ENCODE results near the gene NCDN. TPM values are rescaled to one million over a fixed set of nuclear protein-coding genes. Genes with fewer than 3 reads are reported as not detected.

NCDN gene
- total and polyA plus RNA-seq, 4 donors: 8.8 to 31.5 (median 14.6) TPM

- 95 to 98% methylated on average over 7 of the region's 7 CpGs for WGBS, 2 donors
- Histone ChIP-seq H3K36me3 (ENCODE audit: control insufficient read depth in 4 of 4, insufficient read depth in 4 of 4, low read length in 4 of 4) (peaks cover 0 to 12% (median under 1%) of the 10 kb centered on the region in 4 donors), H3K27ac (ENCODE audit: low read depth in 1 of 2, low read length in 1 of 2) (no peak overlapping the region), H3K4me3 (no peak overlapping the region), H3K27me3 (ENCODE audit: control insufficient read depth in 3 of 3, insufficient read depth in 3 of 3, low read length in 2 of 3) (no peaks in the 10 kb centered on the region), H3K4me1 (ENCODE audit: control insufficient read depth in 5 of 5, insufficient read depth in 5 of 5, low read length in 5 of 5) (peaks cover 0 to 7% (median 0%) of the 10 kb centered on the region in 5 donors), H3K9ac (ENCODE audit: insufficient read depth in 1 of 2, low read length in 2 of 2) (no peak overlapping the region), H3K9me3 (ENCODE audit: control insufficient read depth in 4 of 4, insufficient read depth in 3 of 4, low read length in 3 of 4) (no peaks in the 10 kb centered on the region)
- ATAC-seq (ENCODE audit: insufficient read depth, low FRiP score) (no peak), DNase-seq (no peak)
- no peak for TF ChIP-seq CTCF (IDR thresholded peaks at IDR 0.05; ENCODE audit: control extremely low read depth, extremely low read depth)
These were observed 38.1 kb downstream of the NCDN start for GRCh38 chr1:35595684-35596083.

GRCh38 chr1:35597870-35598269, 40.3 kb downstream of the NCDN start:
- Histone ChIP-seq H3K9me3 (ENCODE audit: control insufficient read depth in 4 of 4, insufficient read depth in 3 of 4, low read length in 3 of 4) (no peaks in the 10 kb centered on the region), H3K4me3 (no peak overlapping the region), H3K27ac (ENCODE audit: low read depth in 1 of 2, low read length in 1 of 2) (no peak overlapping the region), H3K36me3 (ENCODE audit: control insufficient read depth in 4 of 4, insufficient read depth in 4 of 4, low read length in 4 of 4) (peaks cover 4 to 13% (median 6%) of the 10 kb centered on the region in 4 donors), H3K4me1 (ENCODE audit: control insufficient read depth in 5 of 5, insufficient read depth in 5 of 5, low read length in 5 of 5) (peaks cover 0 to 7% (median 0%) of the 10 kb centered on the region in 5 donors), H3K9ac (ENCODE audit: insufficient read depth in 1 of 2, low read length in 2 of 2) (no peak overlapping the region), H3K27me3 (ENCODE audit: control insufficient read depth in 3 of 3, insufficient read depth in 3 of 3, low read length in 2 of 3) (no peaks in the 10 kb centered on the region)
- DNase-seq (no peak), ATAC-seq (ENCODE audit: insufficient read depth, low FRiP score) (no peak)
- WGBS, 2 donors: 92% methylated on average over 5 of the region's 5 CpGs
- TF ChIP-seq CTCF (IDR thresholded peaks at IDR 0.05; ENCODE audit: control extremely low read depth, extremely low read depth): no peak

- Histone ChIP-seq H3K27ac (ENCODE audit: low read depth in 1 of 2, low read length in 1 of 2) (no peak overlapping the region), H3K4me1 (ENCODE audit: control insufficient read depth in 5 of 5, insufficient read depth in 5 of 5, low read length in 5 of 5) (no peaks in the 10 kb centered on the region), H3K36me3 (ENCODE audit: control insufficient read depth in 4 of 4, insufficient read depth in 4 of 4, low read length in 4 of 4) (peaks cover 12 to 17% (median 14%) of the 10 kb centered on the region in 4 donors), H3K9me3 (ENCODE audit: control insufficient read depth in 4 of 4, insufficient read depth in 3 of 4, low read length in 3 of 4) (no peaks in the 10 kb centered on the region), H3K27me3 (ENCODE audit: control insufficient read depth in 3 of 3, insufficient read depth in 3 of 3, low read length in 2 of 3) (no peaks in the 10 kb centered on the region), H3K9ac (ENCODE audit: insufficient read depth in 1 of 2, low read length in 2 of 2) (no peak overlapping the region), H3K4me3 (no peak overlapping the region)
- no peak for TF ChIP-seq CTCF (IDR thresholded peaks at IDR 0.05; ENCODE audit: control extremely low read depth, extremely low read depth)
- WGBS, 2 donors: 84 to 93% methylated on average over 2 of the region's 2 CpGs
- DNase-seq (no peak), ATAC-seq (ENCODE audit: insufficient read depth, low FRiP score) (no peak)
These were observed 41.3 kb downstream of the NCDN start for GRCh38 chr1:35598895-35599294.

- TF ChIP-seq CTCF (IDR thresholded peaks at IDR 0.05; ENCODE audit: control extremely low read depth, extremely low read depth): no peak
- Histone ChIP-seq H3K9ac (ENCODE audit: insufficient read depth in 1 of 2, low read length in 2 of 2) (no peak overlapping the region), H3K9me3 (ENCODE audit: control insufficient read depth in 4 of 4, insufficient read depth in 3 of 4, low read length in 3 of 4) (no peaks in the 10 kb centered on the region), H3K4me1 (ENCODE audit: control insufficient read depth in 5 of 5, insufficient read depth in 5 of 5, low read length in 5 of 5) (no peaks in the 10 kb centered on the region), H3K27ac (ENCODE audit: low read depth in 1 of 2, low read length in 1 of 2) (no peak overlapping the region), H3K36me3 (ENCODE audit: control insufficient read depth in 4 of 4, insufficient read depth in 4 of 4, low read length in 4 of 4) (peaks cover 15 to 20% (median 17%) of the 10 kb centered on the region in 4 donors), H3K27me3 (ENCODE audit: control insufficient read depth in 3 of 3, insufficient read depth in 3 of 3, low read length in 2 of 3) (no peaks in the 10 kb centered on the region), H3K4me3 (no peak overlapping the region)
- DNase-seq (no peak), ATAC-seq (ENCODE audit: insufficient read depth, low FRiP score) (no peak)
- 89 to 90% methylated on average over 3 of the region's 3 CpGs for whole genome bisulfite sequencing, 2 donors
These were observed 41.8 kb downstream of the NCDN start for GRCh38 chr1:35599411-35599810.

All from lung (tissue), 12 donors.